PC-3 (cell line): ENCODE results near the gene UBE2S.

Experiments
- EZH2 ChIP-seq: fragments of 300-600 bp; sonication (generic); IDR thresholded peaks from one replicate; pipeline ENCODE4 v1.6.1; 2017; ENCODE audit warnings: antibody characterized with exemption, mild to moderate bottlenecking, low read length; ENCODE audit not compliant: unreplicated experiment
- TF ChIP-seq, protein P1 (sequence below): fragments of 300-600 bp; sonication (generic); conservative IDR thresholded peaks from 2 replicates; pipeline ENCODE4 v1.5.1; 2017; ENCODE audit warnings: antibody characterized with exemption, low read depth, mild to moderate bottlenecking, low read length

DNA sequence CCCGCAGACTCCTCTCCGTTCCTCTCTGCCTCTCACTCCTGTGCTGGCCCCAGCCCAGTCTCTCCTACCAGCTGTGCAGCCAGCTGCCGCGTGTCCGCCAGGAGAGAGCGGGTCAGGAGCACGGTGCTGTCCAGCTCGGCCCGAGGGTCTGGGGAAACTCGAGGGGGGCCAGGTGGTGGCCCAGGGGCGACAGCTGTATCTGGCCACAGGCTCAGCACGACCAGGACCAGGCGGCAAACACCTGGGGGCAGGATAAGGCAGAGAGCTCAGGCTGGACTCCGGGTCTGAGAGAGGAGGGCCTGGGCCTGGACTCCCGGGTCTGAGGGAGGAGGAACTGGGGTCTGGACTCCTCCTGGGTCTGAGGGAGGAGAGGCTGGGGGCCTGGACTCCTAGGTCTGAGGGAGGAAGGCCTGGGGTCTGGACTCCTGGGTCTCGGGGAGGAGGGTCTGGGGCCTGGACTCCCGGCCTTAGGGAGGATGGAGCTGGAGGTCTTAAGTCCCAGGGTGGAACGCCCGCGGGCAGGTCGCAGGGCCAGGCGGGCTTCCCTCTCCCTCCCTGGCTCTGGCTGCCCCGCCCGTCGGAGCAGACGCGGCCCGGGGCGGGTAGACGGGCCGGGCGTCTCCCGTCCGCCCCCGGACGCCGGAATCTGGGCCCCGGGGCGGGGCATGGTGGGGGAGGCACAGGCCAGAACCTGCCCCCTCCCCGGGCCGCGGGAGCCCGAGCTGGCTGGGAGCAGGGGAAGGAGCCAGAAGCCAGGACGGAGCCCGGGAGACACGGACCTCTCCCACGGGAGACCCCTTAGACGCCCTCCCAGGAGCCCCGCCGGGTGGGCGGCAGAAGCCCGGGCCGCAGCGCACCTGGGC lies 38.7 kb downstream of the UBE2S start:
- TF ChIP-seq EZH2, result no peak
- TF ChIP-seq, protein P1, sequence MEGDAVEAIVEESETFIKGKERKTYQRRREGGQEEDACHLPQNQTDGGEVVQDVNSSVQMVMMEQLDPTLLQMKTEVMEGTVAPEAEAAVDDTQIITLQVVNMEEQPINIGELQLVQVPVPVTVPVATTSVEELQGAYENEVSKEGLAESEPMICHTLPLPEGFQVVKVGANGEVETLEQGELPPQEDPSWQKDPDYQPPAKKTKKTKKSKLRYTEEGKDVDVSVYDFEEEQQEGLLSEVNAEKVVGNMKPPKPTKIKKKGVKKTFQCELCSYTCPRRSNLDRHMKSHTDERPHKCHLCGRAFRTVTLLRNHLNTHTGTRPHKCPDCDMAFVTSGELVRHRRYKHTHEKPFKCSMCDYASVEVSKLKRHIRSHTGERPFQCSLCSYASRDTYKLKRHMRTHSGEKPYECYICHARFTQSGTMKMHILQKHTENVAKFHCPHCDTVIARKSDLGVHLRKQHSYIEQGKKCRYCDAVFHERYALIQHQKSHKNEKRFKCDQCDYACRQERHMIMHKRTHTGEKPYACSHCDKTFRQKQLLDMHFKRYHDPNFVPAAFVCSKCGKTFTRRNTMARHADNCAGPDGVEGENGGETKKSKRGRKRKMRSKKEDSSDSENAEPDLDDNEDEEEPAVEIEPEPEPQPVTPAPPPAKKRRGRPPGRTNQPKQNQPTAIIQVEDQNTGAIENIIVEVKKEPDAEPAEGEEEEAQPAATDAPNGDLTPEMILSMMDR, result no peak
